Tibial nerve (tissue), 4 donors: ENCODE results near the gene FOXI1.

ENCODE experiments used
- EP300 ChIP-seq, 2 donors: sonication (generic); formaldehyde crosslinking; IDR thresholded peaks; one replicate each; pipeline ENCODE4 v1.6.1; 2017; ENCODE audit warnings: antibody characterized with exemption in 2 of 2, mild to moderate bottlenecking in 1 of 2
- POLR2A ChIP-seq, 2 donors: fragments of 450-650 bp; IDR thresholded peaks; one replicate each; pipeline ENCODE4 v1.6.1; 2017; ENCODE audit warnings: antibody characterized with exemption in 2 of 2, mild to moderate bottlenecking in 2 of 2, moderate library complexity in 2 of 2
- TF ChIP-seq, protein P1 (sequence below), 5 experiments: fragments of 200-600 bp in 3 of 5; fragments of 450-650 bp in 2 of 5; sonication (generic) in 3 of 5; IDR thresholded peaks; one replicate each; pipeline ENCODE4 v1.5.1; 2016 to 2019; ENCODE audit warnings: antibody characterized with exemption in 5 of 5, mild to moderate bottlenecking in 3 of 5, moderate library complexity in 2 of 5

DNA sequence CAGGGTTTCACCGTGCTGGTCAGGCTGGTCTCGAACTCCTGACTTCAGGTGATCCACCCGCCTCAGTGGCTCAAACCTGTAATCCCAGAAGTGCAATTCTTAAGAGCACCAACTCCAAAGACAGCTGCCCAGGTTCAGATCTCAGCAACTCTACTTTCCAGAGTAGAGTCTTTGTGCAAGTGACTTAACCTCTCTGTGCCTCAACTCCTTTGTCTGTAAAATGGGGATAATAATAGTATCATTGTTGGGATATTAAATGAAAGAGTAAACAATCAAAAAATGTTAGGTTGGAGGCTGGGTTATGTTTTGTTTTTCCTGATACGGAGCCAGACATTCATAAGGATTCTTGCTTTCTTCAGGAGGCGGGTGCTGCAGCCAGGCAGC lies 45.0 kb downstream of the FOXI1 start:
- TF ChIP-seq, protein P1, sequence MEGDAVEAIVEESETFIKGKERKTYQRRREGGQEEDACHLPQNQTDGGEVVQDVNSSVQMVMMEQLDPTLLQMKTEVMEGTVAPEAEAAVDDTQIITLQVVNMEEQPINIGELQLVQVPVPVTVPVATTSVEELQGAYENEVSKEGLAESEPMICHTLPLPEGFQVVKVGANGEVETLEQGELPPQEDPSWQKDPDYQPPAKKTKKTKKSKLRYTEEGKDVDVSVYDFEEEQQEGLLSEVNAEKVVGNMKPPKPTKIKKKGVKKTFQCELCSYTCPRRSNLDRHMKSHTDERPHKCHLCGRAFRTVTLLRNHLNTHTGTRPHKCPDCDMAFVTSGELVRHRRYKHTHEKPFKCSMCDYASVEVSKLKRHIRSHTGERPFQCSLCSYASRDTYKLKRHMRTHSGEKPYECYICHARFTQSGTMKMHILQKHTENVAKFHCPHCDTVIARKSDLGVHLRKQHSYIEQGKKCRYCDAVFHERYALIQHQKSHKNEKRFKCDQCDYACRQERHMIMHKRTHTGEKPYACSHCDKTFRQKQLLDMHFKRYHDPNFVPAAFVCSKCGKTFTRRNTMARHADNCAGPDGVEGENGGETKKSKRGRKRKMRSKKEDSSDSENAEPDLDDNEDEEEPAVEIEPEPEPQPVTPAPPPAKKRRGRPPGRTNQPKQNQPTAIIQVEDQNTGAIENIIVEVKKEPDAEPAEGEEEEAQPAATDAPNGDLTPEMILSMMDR (IDR thresholded peaks at IDR 0.05): no peak
- TF ChIP-seq POLR2A (IDR thresholded peaks at IDR 0.05): no peak
- no peak for TF ChIP-seq EP300 (IDR thresholded peaks at IDR 0.05)
